ENCODE results near the gene RNF225. TPM values are rescaled to one million over a fixed set of nuclear protein-coding genes. Genes with fewer than 3 reads are reported as not detected.

RNF225 gene
- total and polyA plus RNA-seq, 2 of the 13 experiments (the other 11 are each of a cell fraction or from before 2014, with no cell fraction given), result not detected

GRCh38 chr19:58386576-58387337 lies 8.7 kb upstream of the RNF225 start, which contains the start of gene RPS5 (continued):
- TF ChIP-seq, protein P1, sequence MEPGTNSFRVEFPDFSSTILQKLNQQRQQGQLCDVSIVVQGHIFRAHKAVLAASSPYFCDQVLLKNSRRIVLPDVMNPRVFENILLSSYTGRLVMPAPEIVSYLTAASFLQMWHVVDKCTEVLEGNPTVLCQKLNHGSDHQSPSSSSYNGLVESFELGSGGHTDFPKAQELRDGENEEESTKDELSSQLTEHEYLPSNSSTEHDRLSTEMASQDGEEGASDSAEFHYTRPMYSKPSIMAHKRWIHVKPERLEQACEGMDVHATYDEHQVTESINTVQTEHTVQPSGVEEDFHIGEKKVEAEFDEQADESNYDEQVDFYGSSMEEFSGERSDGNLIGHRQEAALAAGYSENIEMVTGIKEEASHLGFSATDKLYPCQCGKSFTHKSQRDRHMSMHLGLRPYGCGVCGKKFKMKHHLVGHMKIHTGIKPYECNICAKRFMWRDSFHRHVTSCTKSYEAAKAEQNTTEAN (CRISPR knock-in tag; conservative IDR thresholded peaks at IDR 0.05), result no peak
- TF ChIP-seq RAD21 (CRISPR knock-in tag; IDR thresholded peaks at IDR 0.05), result no peak; the same call in none of the 2 replicates
- TF ChIP-seq, protein P2, sequence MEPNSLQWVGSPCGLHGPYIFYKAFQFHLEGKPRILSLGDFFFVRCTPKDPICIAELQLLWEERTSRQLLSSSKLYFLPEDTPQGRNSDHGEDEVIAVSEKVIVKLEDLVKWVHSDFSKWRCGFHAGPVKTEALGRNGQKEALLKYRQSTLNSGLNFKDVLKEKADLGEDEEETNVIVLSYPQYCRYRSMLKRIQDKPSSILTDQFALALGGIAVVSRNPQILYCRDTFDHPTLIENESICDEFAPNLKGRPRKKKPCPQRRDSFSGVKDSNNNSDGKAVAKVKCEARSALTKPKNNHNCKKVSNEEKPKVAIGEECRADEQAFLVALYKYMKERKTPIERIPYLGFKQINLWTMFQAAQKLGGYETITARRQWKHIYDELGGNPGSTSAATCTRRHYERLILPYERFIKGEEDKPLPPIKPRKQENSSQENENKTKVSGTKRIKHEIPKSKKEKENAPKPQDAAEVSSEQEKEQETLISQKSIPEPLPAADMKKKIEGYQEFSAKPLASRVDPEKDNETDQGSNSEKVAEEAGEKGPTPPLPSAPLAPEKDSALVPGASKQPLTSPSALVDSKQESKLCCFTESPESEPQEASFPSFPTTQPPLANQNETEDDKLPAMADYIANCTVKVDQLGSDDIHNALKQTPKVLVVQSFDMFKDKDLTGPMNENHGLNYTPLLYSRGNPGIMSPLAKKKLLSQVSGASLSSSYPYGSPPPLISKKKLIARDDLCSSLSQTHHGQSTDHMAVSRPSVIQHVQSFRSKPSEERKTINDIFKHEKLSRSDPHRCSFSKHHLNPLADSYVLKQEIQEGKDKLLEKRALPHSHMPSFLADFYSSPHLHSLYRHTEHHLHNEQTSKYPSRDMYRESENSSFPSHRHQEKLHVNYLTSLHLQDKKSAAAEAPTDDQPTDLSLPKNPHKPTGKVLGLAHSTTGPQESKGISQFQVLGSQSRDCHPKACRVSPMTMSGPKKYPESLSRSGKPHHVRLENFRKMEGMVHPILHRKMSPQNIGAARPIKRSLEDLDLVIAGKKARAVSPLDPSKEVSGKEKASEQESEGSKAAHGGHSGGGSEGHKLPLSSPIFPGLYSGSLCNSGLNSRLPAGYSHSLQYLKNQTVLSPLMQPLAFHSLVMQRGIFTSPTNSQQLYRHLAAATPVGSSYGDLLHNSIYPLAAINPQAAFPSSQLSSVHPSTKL (CRISPR knock-in tag; IDR thresholded peaks at IDR 0.05), result peak; percentile 29
- peak; percentile 10; the same call in 1 of the 2 replicates for TF ChIP-seq U2AF2 (IDR thresholded peaks at IDR 0.05; ENCODE audit: low read depth, low read length)
- no peak for TF ChIP-seq ZNF17 (CRISPR knock-in tag; IDR thresholded peaks at IDR 0.05)
- TF ChIP-seq ZSCAN25 (CRISPR knock-in tag; IDR thresholded peaks at IDR 0.05), result peak; percentile 23; the same call in 1 of the 2 replicates
- peak; percentile 58 for TF ChIP-seq ZBTB7A (CRISPR knock-in tag; IDR thresholded peaks at IDR 0.05)
- no peak for TF ChIP-seq RFX3 (CRISPR knock-in tag; IDR thresholded peaks at IDR 0.05)
- 0 out of 2 replicates have a peak, but pooled peaks have one; percentile 16 for TF ChIP-seq ZNF569 (CRISPR knock-in tag; IDR thresholded peaks at IDR 0.05; ENCODE audit: borderline replicate concordance)
- TF ChIP-seq, protein P3, sequence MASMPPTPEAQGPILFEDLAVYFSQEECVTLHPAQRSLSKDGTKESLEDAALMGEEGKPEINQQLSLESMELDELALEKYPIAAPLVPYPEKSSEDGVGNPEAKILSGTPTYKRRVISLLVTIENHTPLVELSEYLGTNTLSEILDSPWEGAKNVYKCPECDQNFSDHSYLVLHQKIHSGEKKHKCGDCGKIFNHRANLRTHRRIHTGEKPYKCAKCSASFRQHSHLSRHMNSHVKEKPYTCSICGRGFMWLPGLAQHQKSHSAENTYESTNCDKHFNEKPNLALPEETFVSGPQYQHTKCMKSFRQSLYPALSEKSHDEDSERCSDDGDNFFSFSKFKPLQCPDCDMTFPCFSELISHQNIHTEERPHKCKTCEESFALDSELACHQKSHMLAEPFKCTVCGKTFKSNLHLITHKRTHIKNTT (CRISPR knock-in tag; IDR thresholded peaks at IDR 0.05), result no peak
- peak; percentile 67 for TF ChIP-seq SP2 (CRISPR knock-in tag; IDR thresholded peaks at IDR 0.05)
- no peak; a peak in 1 of 4 replicates for TF ChIP-seq REST (IDR thresholded peaks at IDR 0.05; ENCODE audit: borderline replicate concordance in 1 of 2, low read depth in 1 of 2, low read length in 2 of 2)
- no peak for TF ChIP-seq ZNF296 (CRISPR knock-in tag; conservative IDR thresholded peaks at IDR 0.05)
- TF ChIP-seq GFI1 (CRISPR knock-in tag; IDR thresholded peaks at IDR 0.05; ENCODE audit: borderline replicate concordance), result peak; percentile 28; the same call in 1 of the 2 replicates
- no peak for TF ChIP-seq ZNF878 (CRISPR knock-in tag; IDR thresholded peaks at IDR 0.05)
- no peak for TF ChIP-seq EHMT2 (IDR thresholded peaks at IDR 0.05; ENCODE audit: borderline replicate concordance, low read depth, low read length)
- no peak for TF ChIP-seq CTCF (CRISPR knock-in tag; IDR thresholded peaks at IDR 0.05)
